Osteocyte (in vitro differentiated cells): Measurements from ENCODE around the gene CLASP1. TPM values are rescaled to one million over a fixed set of nuclear protein-coding genes. Genes with fewer than 3 reads are reported as not detected.

Experiments used
- DNase-seq: peaks from one replicate; pipeline ENCODE4 v3.0.0; 2021; ENCODE audit warnings: mixed read lengths; ENCODE audit not compliant: unreplicated experiment; ENCODE audit errors: extremely low spot score
- H3K27ac Mint-ChIP-seq: one replicate; pipeline ENCODE4 v1.8.0; 2021; ENCODE audit warnings: mild to moderate bottlenecking, mixed read lengths; ENCODE audit not compliant: unreplicated experiment
- H3K27me3 Mint-ChIP-seq: one replicate; pipeline ENCODE4 v1.8.0; 2021; ENCODE audit warnings: mixed read lengths; ENCODE audit not compliant: unreplicated experiment
- H3K36me3 Mint-ChIP-seq: one replicate; pipeline ENCODE4 v1.8.0; 2021; ENCODE audit warnings: mixed read lengths; ENCODE audit not compliant: unreplicated experiment
- H3K4me1 Mint-ChIP-seq: one replicate; pipeline ENCODE4 v1.8.0; 2021; ENCODE audit warnings: mixed read lengths; ENCODE audit not compliant: unreplicated experiment
- H3K4me3 Mint-ChIP-seq: one replicate; pipeline ENCODE4 v1.8.0; 2021; ENCODE audit warnings: mild to moderate bottlenecking, moderate library complexity, mixed read lengths; ENCODE audit not compliant: unreplicated experiment
- H3K9me3 Mint-ChIP-seq: one replicate; pipeline ENCODE4 v1.8.0; 2021; ENCODE audit warnings: mixed read lengths; ENCODE audit not compliant: unreplicated experiment
- CTCF ChIP-seq: fragments of 200-600 bp; sonication (generic); IDR thresholded peaks from 2 replicates; pipeline ENCODE4 v1.5.0; 2021; ENCODE audit warnings: antibody characterized with exemption, mild to moderate bottlenecking, moderate library complexity
- total RNA-seq: library from RNA; stranded (reverse); gene quantifications from 2 replicates; pipeline ENCODE4 v1.2.1, GENCODE V29; 2021

CLASP1 gene
- total RNA-seq, 1 donor from 2014 or later, result 59.9 TPM

- Mint-ChIP-seq H3K27me3 (peaks cover 21% of the 10 kb centered on the region), H3K4me3 (no peak overlapping the region), H3K4me1 (no peaks in the 10 kb centered on the region), H3K9me3 (no peaks in the 10 kb centered on the region), H3K36me3 (no peaks in the 10 kb centered on the region), H3K27ac (no peak overlapping the region)
- no peak for TF ChIP-seq CTCF
- DNase-seq, result peak; percentile 75
These were observed 353.2 kb downstream of the CLASP1 start for GRCh38 chr2:121295911-121296650.

GRCh38 chr2:121294881-121295840 is 354.1 kb downstream of the CLASP1 start:
- H3K27me3 Mint-ChIP-seq, result peaks cover 13% of the 10 kb centered on the region
- no peaks in the 10 kb centered on the region for H3K36me3 Mint-ChIP-seq
- H3K4me1 Mint-ChIP-seq, result no peaks in the 10 kb centered on the region
- TF ChIP-seq CTCF, result no peak
- DNase-seq, result peak; percentile 70
- H3K27ac Mint-ChIP-seq, result no peak overlapping the region
- H3K9me3 Mint-ChIP-seq, result no peaks in the 10 kb centered on the region
- H3K4me3 Mint-ChIP-seq, result no peak overlapping the region

- DNase-seq, result peak; percentile 75
- no peak overlapping the region for H3K4me3 Mint-ChIP-seq
- H3K36me3 Mint-ChIP-seq, result no peaks in the 10 kb centered on the region
- H3K27me3 Mint-ChIP-seq, result peaks cover 16% of the 10 kb centered on the region
- TF ChIP-seq CTCF, result no peak
- no peak overlapping the region for H3K27ac Mint-ChIP-seq
- H3K4me1 Mint-ChIP-seq, result no peaks in the 10 kb centered on the region
- no peaks in the 10 kb centered on the region for H3K9me3 Mint-ChIP-seq
These were observed 355.6 kb downstream of the CLASP1 start for GRCh38 chr2:121293450-121294325.

- no peak for TF ChIP-seq CTCF
- Mint-ChIP-seq H3K4me1 (no peaks in the 10 kb centered on the region), H3K27me3 (peaks cover 20% of the 10 kb centered on the region), H3K36me3 (no peaks in the 10 kb centered on the region), H3K9me3 (no peaks in the 10 kb centered on the region), H3K27ac (no peak overlapping the region), H3K4me3 (no peak overlapping the region)
- DNase-seq, result peak; percentile 44
These were observed 358.0 kb downstream of the CLASP1 start for GRCh38 chr2:121291251-121291580.
